Upper lobe of right lung (tissue), 1 donor: ENCODE measurements around the gene CTNNA1. TPM values are rescaled to one million over a fixed set of nuclear protein-coding genes. Genes with fewer than 3 reads are reported as not detected.
"Not testable (repeated sequence)": the region's sequence is repeated elsewhere in the genome, so short reads cannot be mapped to it uniquely, and the experiment has no call there.

Experiments used
- ATAC-seq: fragments of 200-7000 bp; cut with Tn5 transposase; one replicate; pipeline ENCODE4 v1.9.1; 2020; ENCODE audit warnings: mild to moderate bottlenecking, moderate library complexity
- DNase-seq: peaks from one replicate; pipeline ENCODE4 v3.0.0-alpha.2; 2020
- H3K27ac ChIP-seq: fragments of 200-600 bp; one replicate; pipeline ENCODE4 v1.8.0; 2022
- H3K27me3 ChIP-seq: fragments of 200-600 bp; one replicate; pipeline ENCODE4 v1.8.0; 2022; ENCODE audit warnings: mild to moderate bottlenecking
- H3K36me3 ChIP-seq: fragments of 200-600 bp; one replicate; pipeline ENCODE4 v1.8.0; 2022
- H3K4me1 ChIP-seq: fragments of 200-600 bp; one replicate; pipeline ENCODE4 v1.8.0; 2022
- H3K4me3 ChIP-seq: fragments of 200-600 bp; one replicate; pipeline ENCODE4 v1.8.0; 2022; ENCODE audit warnings: mild to moderate bottlenecking
- H3K9me3 ChIP-seq: fragments of 200-600 bp; one replicate; pipeline ENCODE4 v1.8.0; 2022
- intact Hi-C: fragments of 100-400 bp; cut with DNase I; formaldehyde crosslinking; loops from one replicate; pipeline ENCODE4 v1.11.0; 2022
- total RNA-seq: library from RNA; stranded (reverse); fragmentation: NEBNext Ultra II Directional; extraction: Animal tissue kit (Norgen Biotek cat#: 25700); gene quantifications from one replicate; pipeline ENCODE4 v1.2.1, GENCODE V29; 2021
- TF ChIP-seq, protein P1 (sequence below): fragments of 200-600 bp; IDR thresholded peaks from one replicate; pipeline ENCODE4 v1.8.0; 2022; ENCODE audit warnings: antibody characterized with exemption
- donor health status: DM: no; HTN: yes; CAD: no; lungs with severe emphysema.

CTNNA1 gene
- total RNA-seq, 1 donor from 2014 or later: 362 TPM

DNA sequence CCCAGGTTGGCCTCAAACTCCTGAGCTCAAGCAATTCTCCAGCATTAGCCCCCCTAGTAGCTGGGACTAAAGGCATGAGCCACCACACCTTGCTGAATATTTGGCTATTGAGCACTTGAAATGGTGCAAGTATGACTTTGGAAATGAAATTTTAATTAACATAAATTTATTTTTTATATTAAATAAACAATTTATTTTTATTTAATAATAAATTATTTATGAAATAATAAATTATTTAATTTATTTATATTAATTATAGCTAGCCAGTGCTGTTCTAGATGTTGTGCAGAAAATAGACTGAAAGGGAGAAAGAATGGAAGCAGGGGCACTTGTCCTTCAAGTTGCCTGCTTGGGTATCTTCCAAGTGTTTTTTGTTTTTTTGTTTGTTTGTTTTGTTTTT, 40.0 kb upstream of the CTNNA1 start:
- Histone ChIP-seq H3K9me3 (no peaks in the 10 kb centered on the region), H3K36me3 (no peaks in the 10 kb centered on the region), H3K4me1 (no peaks in the 10 kb centered on the region), H3K4me3 (no peak overlapping the region), H3K27ac (no peak overlapping the region), H3K27me3 (no peaks in the 10 kb centered on the region)
- no peak for ATAC-seq
- TF ChIP-seq, protein P1, sequence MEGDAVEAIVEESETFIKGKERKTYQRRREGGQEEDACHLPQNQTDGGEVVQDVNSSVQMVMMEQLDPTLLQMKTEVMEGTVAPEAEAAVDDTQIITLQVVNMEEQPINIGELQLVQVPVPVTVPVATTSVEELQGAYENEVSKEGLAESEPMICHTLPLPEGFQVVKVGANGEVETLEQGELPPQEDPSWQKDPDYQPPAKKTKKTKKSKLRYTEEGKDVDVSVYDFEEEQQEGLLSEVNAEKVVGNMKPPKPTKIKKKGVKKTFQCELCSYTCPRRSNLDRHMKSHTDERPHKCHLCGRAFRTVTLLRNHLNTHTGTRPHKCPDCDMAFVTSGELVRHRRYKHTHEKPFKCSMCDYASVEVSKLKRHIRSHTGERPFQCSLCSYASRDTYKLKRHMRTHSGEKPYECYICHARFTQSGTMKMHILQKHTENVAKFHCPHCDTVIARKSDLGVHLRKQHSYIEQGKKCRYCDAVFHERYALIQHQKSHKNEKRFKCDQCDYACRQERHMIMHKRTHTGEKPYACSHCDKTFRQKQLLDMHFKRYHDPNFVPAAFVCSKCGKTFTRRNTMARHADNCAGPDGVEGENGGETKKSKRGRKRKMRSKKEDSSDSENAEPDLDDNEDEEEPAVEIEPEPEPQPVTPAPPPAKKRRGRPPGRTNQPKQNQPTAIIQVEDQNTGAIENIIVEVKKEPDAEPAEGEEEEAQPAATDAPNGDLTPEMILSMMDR: no peak
- intact Hi-C loops: no loop called here
- DNase-seq: no peak

DNA sequence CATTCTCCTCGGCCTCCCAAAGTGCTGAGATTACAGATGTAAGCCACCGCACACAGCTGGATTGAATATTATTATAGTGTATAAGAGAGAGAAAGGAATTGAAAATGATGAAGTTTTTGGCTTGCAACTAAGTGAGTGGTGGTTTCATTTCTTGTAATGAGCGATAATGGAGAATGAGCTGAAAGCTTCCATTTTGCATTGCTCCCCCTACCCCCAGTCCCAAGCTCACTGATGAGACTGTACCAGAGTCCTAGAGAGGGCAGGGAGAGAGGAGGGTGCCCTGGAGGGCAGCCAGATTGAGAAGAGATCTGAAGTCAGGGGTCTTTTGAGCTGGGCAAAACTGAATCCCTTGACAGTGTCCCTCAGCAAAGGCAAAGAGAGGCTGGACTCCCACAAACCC, 38.5 kb upstream of the CTNNA1 start:
- intact Hi-C loops: no loop called here
- Histone ChIP-seq H3K4me1 (no peaks in the 10 kb centered on the region), H3K27me3 (no peaks in the 10 kb centered on the region), H3K27ac (no peak overlapping the region), H3K4me3 (no peak overlapping the region), H3K9me3 (no peaks in the 10 kb centered on the region), H3K36me3 (no peaks in the 10 kb centered on the region)
- no peak for DNase-seq
- TF ChIP-seq, protein P1: no peak
- ATAC-seq: no peak

DNA sequence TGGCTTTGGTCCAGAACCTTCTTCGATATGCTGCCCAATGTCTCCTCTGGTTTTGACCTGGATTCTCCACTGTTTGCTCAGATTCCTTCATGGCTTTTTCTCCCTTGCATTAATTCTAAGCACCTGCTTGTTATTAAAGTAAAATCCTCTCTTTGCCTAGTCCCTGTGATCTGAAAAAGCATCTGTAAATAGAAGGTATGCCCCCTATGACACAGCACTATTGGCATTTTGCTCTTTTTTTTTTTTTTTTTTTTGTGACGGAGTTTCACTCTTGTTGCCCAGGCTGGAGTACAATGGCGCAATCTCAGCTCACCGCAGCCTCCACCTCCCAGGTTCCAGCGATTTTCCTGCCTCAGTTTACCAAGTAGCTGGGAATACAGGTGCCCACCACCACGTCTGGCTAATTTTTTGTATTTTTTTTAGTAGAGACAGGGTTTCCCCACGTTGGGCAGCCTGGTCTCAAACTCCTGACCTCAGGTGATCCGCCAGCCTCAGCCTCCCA, 37.2 kb upstream of the CTNNA1 start:
- H3K4me1 ChIP-seq, intact Hi-C loops, H3K9me3 ChIP-seq, H3K4me3 ChIP-seq, H3K27me3 ChIP-seq, H3K27ac ChIP-seq, DNase-seq, ATAC-seq, H3K36me3 ChIP-seq: not testable (repeated sequence)

- DNase-seq (no peak), ATAC-seq (no peak)
- Histone ChIP-seq H3K27ac (no peak overlapping the region), H3K36me3 (no peaks in the 10 kb centered on the region), H3K4me1 (no peaks in the 10 kb centered on the region), H3K9me3 (no peaks in the 10 kb centered on the region), H3K27me3 (no peaks in the 10 kb centered on the region), H3K4me3 (no peak overlapping the region)
- TF ChIP-seq, protein P1: no peak
- intact Hi-C loops: no loop called here
Observed at GRCh38 chr5:138716456-138716924, 36.7 kb upstream of the CTNNA1 start.

GRCh38 chr5:138717399-138717798, 35.8 kb upstream of the CTNNA1 start:
- TF ChIP-seq, protein P1: no peak
- no peak for ATAC-seq
- H3K27me3 ChIP-seq: no peaks in the 10 kb centered on the region
- DNase-seq: no peak
- no peak overlapping the region for H3K4me3 ChIP-seq
- no peaks in the 10 kb centered on the region for H3K9me3 ChIP-seq
- no peak overlapping the region for H3K27ac ChIP-seq
- no peaks in the 10 kb centered on the region for H3K4me1 ChIP-seq
- H3K36me3 ChIP-seq: no peaks in the 10 kb centered on the region
- intact Hi-C loops: no loop called here

GRCh38 chr5:138719811-138720210, 33.4 kb upstream of the CTNNA1 start:
- no peak overlapping the region for H3K4me3 ChIP-seq
- intact Hi-C loops: no loop called here
- ATAC-seq (no peak), DNase-seq (no peak)
- no peaks in the 10 kb centered on the region for H3K36me3 ChIP-seq
- no peaks in the 10 kb centered on the region for H3K9me3 ChIP-seq
- no peaks in the 10 kb centered on the region for H3K4me1 ChIP-seq
- TF ChIP-seq, protein P1: no peak
- no peak overlapping the region for H3K27ac ChIP-seq
- no peaks in the 10 kb centered on the region for H3K27me3 ChIP-seq
